HG03097 (cell line): Measurements from ENCODE around the gene CDK17.

Source experiments
- ATAC-seq: cut with Tn5 transposase; IDR thresholded peaks from one replicate; pipeline ENCODE4 v1.9.1; 2021; ENCODE audit not compliant: unreplicated experiment, low FRiP score

CDK17 gene

DNA sequence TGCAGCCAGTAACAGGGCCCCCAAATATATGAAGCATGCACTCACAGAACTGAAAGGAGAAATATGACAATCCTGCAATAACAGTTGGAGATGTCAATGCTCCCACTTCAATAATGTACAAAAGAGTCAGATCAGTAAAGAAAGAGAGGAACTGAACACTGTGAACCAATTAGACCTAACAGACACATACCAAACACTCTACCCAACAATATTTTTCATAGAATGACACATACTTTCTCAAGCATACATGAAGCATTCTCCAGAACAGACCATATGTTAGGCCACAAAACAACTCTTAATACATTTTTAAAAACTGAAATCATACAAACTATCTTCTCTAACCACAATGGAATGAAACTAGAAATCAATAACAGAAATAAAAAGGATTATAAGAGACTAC, 125.9 kb downstream of the CDK17 start:
- no peak for ATAC-seq

DNA sequence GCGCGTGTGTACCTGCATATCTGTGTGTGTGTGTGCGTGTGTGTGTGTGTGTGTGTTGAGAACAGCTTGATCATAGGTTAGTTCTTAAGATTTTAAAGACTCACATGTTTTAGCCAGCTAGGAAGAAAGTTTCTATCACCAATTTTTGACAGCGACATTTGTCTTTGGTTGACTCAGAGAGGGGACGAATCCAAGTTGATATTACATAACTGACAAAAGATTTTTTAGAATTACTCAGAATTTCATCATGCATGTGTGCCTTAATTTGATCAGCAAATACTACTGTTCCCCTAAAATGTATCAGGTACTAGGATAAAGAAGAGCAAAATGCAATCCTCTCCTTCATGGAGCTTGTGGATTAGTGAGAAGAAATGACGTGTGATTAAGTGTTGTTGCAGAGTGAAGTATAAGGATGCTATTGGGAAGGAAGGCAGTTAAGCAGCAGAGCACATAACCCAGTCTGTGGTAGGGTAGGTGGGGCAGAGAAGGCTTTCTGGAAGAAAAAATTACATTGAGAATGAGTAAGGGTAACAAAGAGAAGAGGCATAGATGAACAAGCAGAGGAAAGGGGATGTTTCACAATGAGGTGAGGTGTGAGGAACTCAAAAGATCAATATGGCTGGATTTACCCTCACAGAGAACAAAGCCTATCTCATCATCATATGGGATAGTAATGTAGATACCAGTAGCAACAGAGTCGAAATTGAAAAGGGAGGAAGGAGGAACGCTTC, 128.6 kb downstream of the CDK17 start:
- no peak for ATAC-seq

DNA sequence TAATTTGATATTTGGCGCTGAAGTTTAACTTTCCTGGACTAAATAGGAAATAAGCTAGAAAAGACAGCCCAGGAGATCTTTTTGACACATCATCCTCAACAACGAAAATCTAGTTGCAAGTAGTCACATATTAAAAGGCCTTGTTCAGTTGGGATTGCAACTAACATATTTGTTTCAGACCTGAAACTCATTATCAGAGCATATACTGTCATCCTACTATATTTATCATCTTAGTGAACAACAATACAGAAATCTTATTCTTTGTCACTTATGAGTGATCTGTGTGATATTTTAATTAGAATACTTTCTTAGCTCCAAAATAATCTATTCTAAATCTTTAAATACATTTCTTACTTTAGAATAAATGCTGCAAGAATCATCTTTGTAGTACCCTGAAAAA, 134.0 kb downstream of the CDK17 start:
- ATAC-seq: no peak

DNA sequence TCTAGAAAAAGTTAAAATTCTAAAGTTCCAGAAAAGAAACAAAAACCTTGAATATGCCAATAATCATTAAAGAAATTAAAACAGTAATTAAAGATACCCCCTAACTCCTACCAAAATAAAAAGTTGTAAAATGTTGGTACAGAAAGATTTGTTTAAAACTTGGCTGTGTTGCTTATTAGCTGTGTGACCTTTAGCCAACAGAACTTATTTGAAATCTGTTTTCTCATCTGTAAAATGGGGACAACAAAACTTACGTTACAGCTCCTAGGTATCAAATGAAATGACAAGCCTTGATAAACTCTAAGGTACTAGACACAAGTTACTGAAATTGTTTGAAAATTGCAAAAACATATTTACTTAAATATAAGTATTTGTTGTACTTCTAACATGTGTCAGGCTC, 134.4 kb downstream of the CDK17 start:
- ATAC-seq: no peak

DNA sequence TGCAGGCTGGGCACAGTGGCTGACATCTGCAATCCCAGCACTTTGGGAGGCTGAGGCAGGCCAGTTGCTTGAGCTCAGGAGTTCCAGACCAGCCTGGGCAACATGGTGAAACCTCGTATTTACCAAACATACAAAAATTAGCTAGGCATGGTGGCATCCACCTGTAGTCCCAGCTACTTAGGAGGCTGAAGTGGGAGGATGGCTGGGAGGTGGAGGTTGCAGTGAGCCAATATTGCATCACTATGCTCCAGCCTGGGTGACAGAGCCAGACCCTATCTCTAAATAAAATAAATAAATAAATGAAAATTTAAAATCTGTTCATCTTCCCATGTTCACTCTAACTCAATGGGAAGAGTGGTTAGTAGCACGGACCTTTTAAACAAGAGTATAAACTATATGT, 134.8 kb downstream of the CDK17 start:
- ATAC-seq: no peak

DNA sequence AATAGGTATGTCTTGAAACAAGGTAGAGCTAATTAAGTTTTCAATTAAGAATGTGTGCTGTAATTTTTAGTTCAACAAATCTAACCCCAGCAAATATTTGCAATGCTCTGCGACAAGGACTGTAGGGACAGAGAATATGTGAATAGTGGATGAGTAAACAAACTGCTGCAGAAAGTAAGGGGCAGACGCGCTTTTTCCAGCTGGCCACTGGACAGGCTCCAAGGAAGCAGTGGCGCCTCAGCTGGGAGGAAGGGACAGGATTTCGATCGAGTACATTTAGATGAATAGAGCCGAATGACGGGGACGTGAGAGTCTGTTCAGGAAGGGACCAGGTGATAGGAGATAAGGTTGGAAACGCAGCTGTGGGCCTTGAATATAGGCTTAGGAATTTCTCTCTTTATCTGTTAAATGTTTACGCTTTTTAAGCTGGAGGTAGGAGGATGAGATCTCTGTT, 136.8 kb downstream of the CDK17 start:
- ATAC-seq: no peak

DNA sequence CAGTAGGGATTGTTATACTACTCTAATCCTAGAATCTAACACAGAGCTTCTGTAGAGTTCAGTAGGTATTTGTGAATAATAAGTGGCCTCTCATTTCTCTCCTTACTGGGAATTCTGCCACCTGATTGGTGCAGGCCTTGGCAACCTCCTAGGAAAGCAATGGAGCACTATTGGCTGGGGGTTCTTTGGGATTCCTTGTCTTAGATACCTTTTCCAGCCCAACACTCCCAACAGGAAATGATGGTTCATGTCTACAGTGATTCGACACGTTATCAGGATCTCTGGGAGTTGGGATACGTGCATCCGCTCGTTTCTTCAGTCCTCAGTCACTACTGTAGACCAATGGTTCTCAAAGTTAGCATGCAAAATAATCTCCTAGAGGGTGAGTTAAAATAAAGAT, 138.7 kb downstream of the CDK17 start:
- ATAC-seq: no peak

DNA sequence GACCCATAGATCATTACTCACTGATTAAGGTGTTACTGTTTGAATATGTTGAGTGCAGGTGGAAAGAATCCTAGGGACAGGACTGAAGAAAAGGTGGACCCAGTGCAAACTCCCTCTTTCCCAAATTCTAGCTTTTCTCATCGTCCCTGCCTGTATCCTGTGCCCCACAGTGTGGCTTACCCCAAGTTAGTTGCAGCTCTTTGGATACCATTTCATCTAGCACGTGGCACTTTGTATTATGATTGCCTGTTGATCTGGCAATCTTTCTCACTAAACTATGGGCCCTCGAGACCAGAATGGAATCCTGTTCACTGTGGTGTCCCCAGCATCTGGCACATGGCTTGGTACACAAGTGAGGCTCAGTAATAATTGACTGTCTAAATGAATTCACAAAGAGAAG, 139.6 kb downstream of the CDK17 start:
- ATAC-seq: no peak

DNA sequence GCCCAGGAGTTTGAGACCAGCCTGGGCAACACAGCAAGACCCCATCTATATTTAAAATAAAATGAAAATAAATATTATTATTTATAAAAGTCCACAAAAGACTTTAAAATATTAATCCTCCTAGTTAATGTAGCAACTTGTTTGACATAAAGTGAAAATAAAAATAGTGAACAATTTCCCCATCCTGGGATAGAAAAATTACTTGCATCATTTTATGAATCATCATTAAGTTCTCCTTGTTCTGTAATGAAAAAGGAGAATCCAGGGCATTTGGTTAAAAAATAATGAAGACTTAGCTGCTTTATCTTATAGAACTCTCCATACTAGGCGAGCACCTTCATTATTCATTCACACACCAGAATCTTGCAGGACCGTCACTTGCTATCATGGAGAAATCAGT, 140.0 kb downstream of the CDK17 start:
- no peak for ATAC-seq

DNA sequence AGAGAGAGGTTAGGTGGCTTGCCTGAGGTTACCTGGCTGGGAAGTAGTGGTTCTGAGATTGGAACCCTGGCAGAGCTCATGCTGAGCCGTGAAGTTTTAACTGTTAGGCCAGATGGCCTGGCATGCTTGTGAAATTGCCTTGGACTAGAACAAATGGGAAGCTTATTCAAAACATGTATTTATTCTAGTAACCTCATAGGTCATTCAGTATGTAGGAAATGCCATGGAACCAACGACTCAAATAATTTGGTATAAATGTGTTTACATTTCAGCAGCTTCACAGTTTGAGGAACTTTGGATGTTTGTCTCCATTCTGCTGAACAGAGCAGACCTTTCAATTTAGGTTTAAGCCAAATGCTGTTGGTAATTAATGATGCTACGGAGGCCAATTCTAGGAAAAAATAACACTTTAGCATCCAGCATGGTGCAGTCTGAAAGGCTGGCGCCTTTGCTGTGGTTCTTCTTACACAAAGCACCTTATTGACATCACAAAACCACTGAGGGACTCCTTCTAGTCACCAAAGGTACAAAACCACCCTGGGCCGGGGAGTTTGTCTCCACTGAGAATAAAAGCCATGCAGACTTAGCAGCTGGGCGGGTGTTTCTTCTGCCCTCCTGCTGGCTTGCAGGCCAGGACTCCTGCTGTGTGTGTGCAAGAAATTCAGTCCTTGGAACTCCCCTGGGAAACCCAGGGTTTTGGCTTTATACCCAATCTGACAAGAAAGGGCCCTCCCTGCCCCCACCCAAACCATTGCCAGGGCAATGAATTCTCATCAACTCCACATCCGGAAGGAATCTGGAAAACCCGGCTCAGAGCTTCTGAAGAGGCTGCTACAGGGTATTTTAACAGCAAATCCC, 141.9 kb downstream of the CDK17 start:
- no peak for ATAC-seq

DNA sequence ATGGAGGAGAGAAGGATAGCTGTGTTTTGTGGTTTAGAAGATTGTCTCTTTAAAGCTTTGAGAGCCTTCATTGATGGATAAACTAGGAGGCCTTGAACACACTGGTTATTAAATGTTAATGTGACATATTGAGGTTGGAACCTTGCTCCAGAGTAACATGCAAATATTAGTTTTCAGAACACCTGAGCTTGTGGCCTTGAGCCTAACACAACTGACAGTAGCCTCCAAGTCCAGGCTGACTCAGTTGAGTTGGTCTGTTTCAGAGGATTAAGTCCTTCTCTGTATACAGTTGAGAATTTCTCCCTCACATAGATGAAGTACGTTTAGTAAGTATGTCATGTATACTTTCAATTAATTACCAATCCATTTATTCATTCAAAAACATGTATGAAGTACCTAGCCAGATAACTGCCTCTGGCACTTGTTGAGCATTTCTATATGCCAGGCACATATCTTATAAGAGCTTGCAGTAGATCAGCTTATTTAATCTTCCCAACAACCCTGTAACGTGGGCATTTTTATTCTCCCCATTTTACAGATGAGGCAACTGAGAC, 142.6 kb downstream of the CDK17 start:
- no peak for ATAC-seq

DNA sequence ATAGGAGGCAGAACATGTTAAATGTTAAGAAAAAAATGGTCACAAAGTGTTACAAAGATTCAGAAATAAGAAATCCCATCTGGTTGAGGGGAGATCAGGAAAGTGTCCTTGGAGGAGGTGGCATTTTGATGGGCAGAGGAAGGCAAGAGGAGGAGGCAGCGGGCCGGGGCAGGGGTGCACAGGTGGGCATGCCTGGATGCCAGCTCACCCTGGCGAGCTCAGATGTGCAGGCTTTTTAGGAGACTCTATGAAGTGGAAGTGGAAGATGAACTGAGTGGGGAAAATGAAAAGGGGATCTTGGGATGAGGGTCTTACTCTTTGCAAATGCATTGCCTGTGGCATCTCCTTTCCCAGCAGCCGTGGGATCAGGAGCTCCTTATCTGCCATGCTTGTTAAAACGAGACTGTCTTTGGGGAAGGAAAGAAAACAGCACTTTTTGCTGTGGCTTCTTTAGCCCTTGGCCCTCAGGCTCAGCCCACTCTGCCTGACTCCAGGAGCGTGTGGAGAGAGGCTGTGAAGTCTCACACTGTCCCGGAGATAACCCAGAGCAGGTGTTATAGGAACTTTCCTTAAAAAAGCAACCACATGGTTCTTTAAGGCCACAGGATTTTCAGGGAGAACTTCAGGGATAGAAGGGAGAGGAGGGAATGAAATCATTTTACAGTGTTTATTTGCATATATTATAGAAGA, 143.4 kb downstream of the CDK17 start:
- ATAC-seq: no peak

DNA sequence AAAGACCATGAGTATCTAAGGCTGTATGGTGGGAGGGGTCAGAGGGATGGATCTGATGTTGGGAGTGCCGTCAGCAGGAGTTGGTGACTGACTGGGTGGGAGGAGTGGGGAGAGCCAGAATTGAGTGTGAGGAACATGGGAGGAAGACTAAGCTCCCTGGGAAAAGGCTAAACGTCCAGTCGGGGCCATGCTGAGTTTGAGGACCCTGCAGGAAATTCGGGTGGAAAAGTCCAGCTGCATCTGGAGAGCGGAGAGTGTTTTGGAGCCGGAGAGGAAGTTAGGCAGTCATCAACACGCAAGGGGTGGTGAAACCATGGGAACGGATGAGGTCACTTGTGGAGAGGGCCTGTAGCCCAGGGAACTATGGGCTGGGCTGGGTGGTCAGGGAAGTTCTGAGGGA, 145.2 kb downstream of the CDK17 start:
- ATAC-seq: no peak

DNA sequence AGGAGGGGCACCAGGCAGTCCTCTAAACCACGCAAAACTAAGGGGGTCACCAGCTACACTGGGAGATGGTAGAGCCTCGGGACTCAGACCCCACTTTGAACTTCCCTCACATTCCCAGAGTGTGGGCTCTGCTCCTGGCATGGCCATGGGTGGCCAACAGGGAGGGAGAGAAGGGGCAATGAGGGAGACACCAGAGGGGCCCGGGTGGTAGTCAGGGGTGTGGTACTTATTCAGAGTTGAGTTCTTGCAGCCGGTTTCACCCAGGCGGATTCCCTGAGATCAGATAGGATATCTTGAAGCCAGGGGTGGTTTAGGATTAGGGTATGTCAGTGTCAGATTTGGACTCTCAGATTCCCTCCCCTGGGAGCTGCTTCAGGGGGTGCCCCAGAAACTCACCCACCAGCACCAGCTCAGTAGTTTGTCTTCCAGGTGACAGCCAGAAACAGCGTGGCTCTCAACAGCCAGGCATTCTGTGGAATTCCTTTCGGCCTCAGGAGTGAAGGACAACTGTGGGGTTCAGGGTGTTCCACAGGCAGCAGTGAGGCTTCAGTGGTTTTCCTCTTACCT, 150.0 kb downstream of the CDK17 start:
- ATAC-seq: no peak

DNA sequence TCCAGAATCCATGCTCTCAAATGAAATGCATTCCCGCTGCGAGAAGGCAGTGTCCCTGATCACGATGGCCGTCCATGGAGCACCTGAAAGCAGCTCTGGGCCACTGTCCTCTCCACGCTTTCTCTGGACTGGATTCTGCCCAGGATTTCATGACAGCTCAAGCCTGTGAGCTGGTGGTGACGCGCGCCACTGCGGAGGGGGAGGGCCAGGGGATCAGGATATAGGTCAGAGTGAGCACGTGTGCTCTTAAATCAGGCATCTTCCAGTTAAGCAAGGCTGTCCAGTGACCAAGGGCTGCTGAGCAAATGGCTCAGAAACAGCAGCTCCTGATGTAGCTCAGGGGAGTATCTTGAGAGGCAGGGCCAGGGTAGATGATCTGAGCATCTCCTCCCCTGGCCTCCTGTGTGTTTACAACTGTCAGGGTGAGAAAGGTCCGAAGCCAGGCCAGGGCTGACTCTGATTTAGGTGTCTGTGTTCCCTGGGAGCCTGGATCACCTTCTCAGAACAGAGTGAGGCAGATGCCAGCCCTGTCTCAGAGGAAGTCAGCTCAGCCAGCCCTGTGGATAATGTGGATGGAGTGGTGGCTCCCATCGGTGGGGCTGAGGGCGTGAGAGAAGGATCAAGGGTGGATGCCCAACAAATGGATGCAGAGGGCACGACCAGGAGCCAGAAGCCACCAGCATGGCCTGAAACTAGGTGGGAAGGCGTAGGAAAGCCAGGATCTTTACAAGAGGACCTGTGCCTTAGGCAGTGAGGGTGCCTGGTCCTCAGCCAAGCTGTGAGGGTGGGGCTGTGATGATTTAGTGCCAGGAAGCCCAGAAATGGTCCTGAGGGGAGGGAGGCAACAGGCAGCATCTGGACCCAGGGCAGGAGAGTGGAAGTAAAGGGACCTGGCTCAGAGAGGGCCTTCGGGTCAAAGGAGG, 150.8 kb downstream of the CDK17 start:
- ATAC-seq: no peak

DNA sequence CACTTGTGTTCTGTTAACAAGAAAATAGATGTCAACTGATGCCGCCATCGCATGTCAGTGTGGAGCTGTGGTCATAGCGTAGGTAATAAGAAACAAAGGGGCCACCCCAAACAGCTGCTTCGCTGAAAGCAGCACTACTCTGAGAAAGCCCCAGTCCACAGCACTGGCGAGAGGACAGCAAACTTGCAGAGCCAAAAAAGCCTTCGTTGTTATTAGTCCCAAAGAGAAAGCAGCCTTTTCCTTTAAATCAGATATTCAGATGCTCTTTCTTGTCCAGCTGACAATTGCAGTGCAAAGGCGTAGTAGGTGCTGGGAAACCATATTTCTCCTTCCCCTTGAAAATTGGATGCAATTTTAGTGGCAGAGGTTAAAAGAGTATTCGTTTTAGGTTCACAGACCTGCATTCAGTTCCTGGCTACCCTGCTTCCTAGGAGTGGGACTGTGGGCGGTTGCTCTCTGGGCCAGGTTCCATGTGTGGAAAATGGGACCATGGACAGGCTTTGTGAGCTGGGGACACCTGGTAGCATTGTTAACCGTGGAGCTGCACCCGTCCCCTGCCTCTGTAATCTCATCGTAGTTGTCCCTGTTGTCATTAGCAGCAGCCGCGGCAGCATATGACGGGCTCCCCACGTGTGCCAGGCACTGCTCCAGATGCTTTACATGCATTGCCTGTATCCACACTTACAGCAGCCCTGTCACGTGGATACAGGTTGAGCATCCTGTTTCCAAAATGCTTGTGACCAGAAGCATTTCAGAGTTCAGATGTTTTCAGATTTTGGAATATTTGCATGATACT, 151.9 kb downstream of the CDK17 start:
- no peak for ATAC-seq

DNA sequence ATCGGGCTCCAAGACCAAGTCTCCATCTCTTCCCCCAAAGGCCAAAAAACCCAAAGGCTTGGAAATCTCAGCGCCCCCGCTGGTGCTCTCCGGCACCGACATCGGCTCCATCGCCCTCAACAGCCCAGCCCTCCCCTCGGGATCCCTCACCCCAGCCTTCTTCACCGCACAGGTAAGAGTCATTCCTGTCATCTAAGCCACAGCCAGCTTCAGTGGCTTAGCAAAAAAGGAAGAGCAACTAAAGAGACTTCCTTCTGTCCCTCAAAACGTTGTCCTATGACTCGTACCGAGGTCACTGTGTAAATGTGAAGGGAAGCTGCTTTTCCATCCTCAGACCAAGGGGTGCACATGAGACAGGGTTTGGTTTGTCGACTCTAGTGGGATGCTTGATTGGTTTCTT, 152.7 kb downstream of the CDK17 start:
- no peak for ATAC-seq

DNA sequence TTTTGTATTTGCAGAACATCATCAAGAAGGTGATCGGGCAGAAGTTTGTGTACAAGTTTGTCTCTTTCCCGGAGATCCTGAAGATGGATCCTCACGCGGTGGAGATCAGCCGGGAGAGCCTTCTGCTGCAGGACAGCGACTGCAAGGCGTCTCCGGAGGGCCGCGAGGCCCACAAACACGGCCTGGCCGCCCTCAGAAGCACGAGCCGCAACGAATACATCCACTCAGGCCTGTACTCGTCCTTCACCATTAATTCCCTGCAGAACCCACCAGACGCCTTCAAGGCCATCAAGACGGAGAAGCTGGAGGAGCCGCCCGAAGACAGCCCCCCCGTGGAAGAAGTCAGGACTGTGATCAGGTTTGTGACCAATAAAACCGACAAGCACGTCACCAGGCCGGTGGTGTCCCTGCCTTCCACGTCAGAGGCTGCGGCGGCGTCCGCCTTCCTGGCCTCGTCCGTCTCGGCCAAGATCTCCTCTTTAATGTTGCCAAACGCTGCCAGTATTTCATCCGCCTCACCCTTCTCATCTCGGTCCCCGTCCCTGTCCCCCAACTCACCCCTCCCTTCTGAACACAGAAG, 153.2 kb downstream of the CDK17 start:
- no peak for ATAC-seq

DNA sequence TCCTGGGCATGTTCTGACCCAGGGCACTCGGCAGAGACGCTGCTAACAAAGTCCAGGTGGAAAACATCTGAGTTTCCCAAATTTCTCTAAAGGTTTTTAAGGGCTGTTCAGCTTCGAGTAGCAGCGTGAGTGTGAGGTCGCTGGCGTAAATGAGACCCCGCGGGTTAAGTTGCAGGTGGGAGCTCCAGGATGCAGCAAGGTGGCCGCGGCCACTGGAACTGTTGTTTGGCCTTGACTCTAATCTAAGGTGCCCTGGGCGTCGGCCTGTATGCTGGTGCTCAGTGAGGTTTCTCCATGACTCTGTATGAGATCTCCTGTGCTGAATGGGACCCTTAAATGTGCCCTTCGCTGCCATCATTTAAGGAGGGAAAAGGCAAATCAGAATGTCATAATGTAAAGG, 155.4 kb downstream of the CDK17 start:
- no peak for ATAC-seq
